Hepatocyte (in vitro differentiated cells): ENCODE measurements around the gene HID1. TPM values are rescaled to one million over a fixed set of nuclear protein-coding genes. Genes with fewer than 3 reads are reported as not detected.
A peak's percentile ranks its signal among the peaks of the same experiment; 100 is the strongest.

Experiments
- DNase-seq: peaks from one replicate; pipeline ENCODE4 v3.0.0-alpha.2; 2016; ENCODE audit warnings: low spot score
- H2AFZ ChIP-seq: fragments of 200-600 bp; sonication (generic); 2 replicates; pipeline ENCODE4 v1.6.0; 2016; ENCODE audit warnings: antibody characterized with exemption, mild to moderate bottlenecking
- H3K27ac ChIP-seq: fragments of 200-600 bp; sonication (generic); 2 replicates; pipeline ENCODE4 v1.5.1; 2016; ENCODE audit warnings: mild to moderate bottlenecking
- H3K27me3 ChIP-seq: fragments of 200-600 bp; sonication (generic); 2 replicates; pipeline ENCODE4 v1.6.1; 2016
- H3K36me3 ChIP-seq: fragments of 200-600 bp; sonication (generic); replicated peaks from 2 replicates; pipeline ENCODE4 v1.5.1; 2016; ENCODE audit warnings: low read depth; ENCODE audit not compliant: insufficient read depth
- H3K4me1 ChIP-seq: fragments of 200-600 bp; sonication (generic); 2 replicates; pipeline ENCODE4 v1.5.1; 2016; ENCODE audit warnings: mild to moderate bottlenecking, moderate library complexity; ENCODE audit not compliant: insufficient read depth
- H3K4me2 ChIP-seq: fragments of 200-600 bp; sonication (generic); 2 replicates; pipeline ENCODE4 v1.6.0; 2016
- H3K4me3 ChIP-seq: fragments of 200-600 bp; sonication (generic); 2 replicates; pipeline ENCODE4 v1.5.1; 2016; ENCODE audit warnings: mild to moderate bottlenecking
- H3K79me2 ChIP-seq: fragments of 200-600 bp; sonication (generic); 2 replicates; pipeline ENCODE4 v1.6.0; 2017; ENCODE audit warnings: mild to moderate bottlenecking
- H3K9me2 ChIP-seq: fragments of 200-600 bp; sonication (generic); replicated peaks from 2 replicates; pipeline ENCODE4 v1.6.0; 2017; ENCODE audit warnings: mild to moderate bottlenecking; ENCODE audit not compliant: insufficient read depth
- H3K9me3 ChIP-seq: fragments of 200-600 bp; sonication (generic); 2 replicates; pipeline ENCODE4 v1.5.1; 2016; ENCODE audit warnings: low read depth, mild to moderate bottlenecking
- H4K20me1 ChIP-seq: fragments of 200-600 bp; sonication (generic); 2 replicates; pipeline ENCODE4 v1.6.0; 2016; ENCODE audit warnings: mild to moderate bottlenecking; ENCODE audit not compliant: insufficient read depth, poor library complexity, severe bottlenecking
- CTCF ChIP-seq: fragments of 200-600 bp; sonication (generic); IDR thresholded peaks from 2 replicates; pipeline ENCODE4 v1.5.1; 2016; ENCODE audit warnings: antibody characterized with exemption, mild to moderate bottlenecking; ENCODE audit not compliant: poor library complexity
- EZH2 ChIP-seq: fragments of 200-600 bp; sonication (generic); IDR thresholded peaks from 2 replicates; pipeline ENCODE4 v1.6.1; 2016; ENCODE audit warnings: antibody characterized with exemption, mild to moderate bottlenecking, borderline replicate concordance
- EZH2phosphoT487 ChIP-seq: fragments of 200-600 bp; sonication (generic); IDR thresholded peaks from one replicate; pipeline ENCODE4 v1.6.1; 2018; ENCODE audit warnings: antibody characterized with exemption, mild to moderate bottlenecking, low read depth, moderate library complexity; ENCODE audit not compliant: unreplicated experiment, severe bottlenecking
- WGBS: methylation state at CpG from one replicate; pipeline ENCODE4 v1.1.6; 2016; ENCODE audit warnings: low lambda C conversion rate; ENCODE audit errors: missing lambda C conversion rate; 5-methylcytosine and 5-hydroxymethylcytosine counted together
- polyA plus RNA-seq: library from polyadenylated mRNA; unstranded; fragments of >200 nt; fragmentation: Nextera tagmentation; extraction: Ambion mirVana; gene quantifications from 2 replicates; pipeline ENCODE4 v1.2.1, GENCODE V29; 2016
- total RNA-seq: library from RNA; depleted of rRNA; stranded (reverse); fragments of >200 nt; gene quantifications from 2 replicates; pipeline ENCODE4 v1.2.3, GENCODE V29; 2014

Gene HID1
- total RNA-seq: 13.2 and 15.3 TPM in 2 replicates
- polyA plus RNA-seq: 43.4 and 55.5 TPM in 2 replicates

- no peaks in the 10 kb centered on the region for H3K9me2 ChIP-seq
- peaks cover 21% of the 10 kb centered on the region for H3K79me2 ChIP-seq
- TF ChIP-seq EZH2 (no peak), CTCF (no peak), EZH2phosphoT487 (no peak)
- H2AFZ ChIP-seq: peak within 1 kb of the TSS; percentile 66
- H3K4me2 ChIP-seq: peak within 1 kb of the TSS; percentile 99
- DNase-seq: peak; percentile 90
- no peaks in the 10 kb centered on the region for H3K36me3 ChIP-seq
- peak within 1 kb of the TSS; percentile 92 for H3K27ac ChIP-seq
- H3K4me3 ChIP-seq: peak within 1 kb of the TSS; percentile 79
- H4K20me1 ChIP-seq: no peaks in the 10 kb centered on the region
- under 1% methylated on average over 34 of the region's 95 CpGs for WGBS
- H3K4me1 ChIP-seq: peaks cover 25% of the 10 kb centered on the region
- no peaks in the 10 kb centered on the region for H3K9me3 ChIP-seq
- H3K27me3 ChIP-seq: peaks cover 11% of the 10 kb centered on the region
Observed at GRCh38 chr17:74972107-74972972, at the start of gene HID1. TSS of gene HID1 (minus strand) at chr17:74972759. CDS start at chr17:74972656, 103 bp downstream.

GRCh38 chr17:75020331-75021110, 48.0 kb upstream of the HID1 start:
- no peak overlapping the region for H2AFZ ChIP-seq
- H3K4me3 ChIP-seq: no peak overlapping the region
- H3K27me3 ChIP-seq: no peaks in the 10 kb centered on the region
- H3K4me2 ChIP-seq: no peak overlapping the region
- WGBS: 86% methylated on average over 19 of the region's 19 CpGs
- H3K4me1 ChIP-seq: no peaks in the 10 kb centered on the region
- no peaks in the 10 kb centered on the region for H3K79me2 ChIP-seq
- no peak overlapping the region for H3K27ac ChIP-seq
- no peak for DNase-seq
- no peaks in the 10 kb centered on the region for H3K9me3 ChIP-seq
- H3K9me2 ChIP-seq: no peaks in the 10 kb centered on the region
- no peaks in the 10 kb centered on the region for H3K36me3 ChIP-seq
- no peaks in the 10 kb centered on the region for H4K20me1 ChIP-seq
- TF ChIP-seq EZH2 (no peak), CTCF (no peak), EZH2phosphoT487 (no peak)

- Histone ChIP-seq H3K27me3 (no peaks in the 10 kb centered on the region), H3K4me2 (no peak overlapping the region), H3K4me3 (no peak overlapping the region), H3K4me1 (no peaks in the 10 kb centered on the region), H3K9me3 (no peaks in the 10 kb centered on the region), H4K20me1 (no peaks in the 10 kb centered on the region), H2AFZ (no peak overlapping the region), H3K27ac (no peak overlapping the region), H3K9me2 (no peaks in the 10 kb centered on the region), H3K36me3 (no peaks in the 10 kb centered on the region), H3K79me2 (peaks cover 4% of the 10 kb centered on the region)
- DNase-seq: no peak
- TF ChIP-seq CTCF (no peak), EZH2 (no peak), EZH2phosphoT487 (no peak)
- WGBS: 93% methylated on average over 3 of the region's 3 CpGs
Observed at GRCh38 chr17:75019710-75020109, 47.2 kb upstream of the HID1 start.
